HepG2 (cell line): ENCODE results near the gene FN1. TPM values are rescaled to one million over a fixed set of nuclear protein-coding genes. Genes with fewer than 3 reads are reported as not detected.
A peak's percentile ranks its signal among the peaks of the same experiment; 100 is the strongest.

ENCODE experiments used
- ASH2L ChIP-seq: fragments of 300-600, 200-600 bp; sonication (generic); IDR thresholded peaks from 2 replicates; pipeline ENCODE4 v1.7.0; 2017; ENCODE audit warnings: low read depth, mild to moderate bottlenecking, moderate library complexity, mixed read lengths, low read length; ENCODE audit not compliant: insufficient read length
- CBX2 ChIP-seq, 2 experiments: fragments of 200-600 bp in 1 of 2; sonication (generic); formaldehyde crosslinking in 1 of 2; IDR thresholded peaks; 2 replicates each; pipeline versions ENCODE4 v1.7.0 to v1.8.1; 2018 to 2022; ENCODE audit warnings: low read depth in 2 of 2, low read length in 1 of 2, mild to moderate bottlenecking in 1 of 2, missing genetic modification reagents in 1 of 2
- MTF2 ChIP-seq: sonication (generic); formaldehyde crosslinking; IDR thresholded peaks from 2 replicates; pipeline ENCODE4 v1.5.0; 2020; ENCODE audit warnings: missing genetic modification reagents, borderline replicate concordance
- NFATC3 ChIP-seq: sonication (generic); formaldehyde crosslinking; IDR thresholded peaks from 2 replicates; pipeline ENCODE4 v1.5.1; 2020; ENCODE audit warnings: mild to moderate bottlenecking, missing genetic modification reagents
- NFIC ChIP-seq: IDR thresholded peaks from 2 replicates; pipeline ENCODE4 v1.6.1; 2012; ENCODE audit warnings: mild to moderate bottlenecking, low read length, inconsistent platforms
- PHB2 ChIP-seq: fragments of 450-650 bp; IDR thresholded peaks from 2 replicates; pipeline ENCODE4 v1.6.1; 2018; ENCODE audit not compliant: partially characterized antibody
- RFXAP ChIP-seq: sonication (generic); formaldehyde crosslinking; IDR thresholded peaks from 2 replicates; pipeline ENCODE4 v1.4.0; 2020; ENCODE audit warnings: missing genetic modification reagents, borderline replicate concordance
- ZBTB20 ChIP-seq: sonication (generic); formaldehyde crosslinking; IDR thresholded peaks from 2 replicates; pipeline ENCODE4 v1.8.1; 2023; ENCODE audit warnings: missing genetic modification reagents, low read depth, mild to moderate bottlenecking, borderline replicate concordance
- ZNF205 ChIP-seq: IDR thresholded peaks from 2 replicates; pipeline ENCODE4 v1.6.1; 2018; ENCODE audit warnings: missing biosample characterization, missing genetic modification reagents
- ZNF431 ChIP-seq: sonication (generic); formaldehyde crosslinking; IDR thresholded peaks from 2 replicates; pipeline ENCODE4 v1.9.0; 2022; ENCODE audit warnings: missing genetic modification reagents, low read depth, mild to moderate bottlenecking, borderline replicate concordance
- ZNF546 ChIP-seq: sonication (generic); formaldehyde crosslinking; conservative IDR thresholded peaks from 2 replicates; pipeline ENCODE4 v1.8.1; 2023; ENCODE audit warnings: mild to moderate bottlenecking, missing genetic modification reagents
- ZNF878 ChIP-seq: sonication (generic); formaldehyde crosslinking; IDR thresholded peaks from 2 replicates; pipeline ENCODE4 v1.8.1; 2023; ENCODE audit warnings: mild to moderate bottlenecking, missing genetic modification reagents, moderate library complexity
- polyA plus RNA-seq, 8 experiments: library from polyadenylated mRNA; depleted of rRNA in 3 of 8; stranded (reverse) in 7 of 8; unstranded in 1 of 8; fragments of >200 nt; fragmentation: Illumina TruSeq in 4 of 8; extraction: Trizol in 4 of 8; gene quantifications; 2 replicates each; pipeline versions ENCODE4 v1.2.1 to v1.2.3, GENCODE V29; 2011 to 2016; ENCODE audit warnings: low read depth in 4 of 8, missing spikeins in 1 of 8, mixed read lengths in 1 of 8; ENCODE audit not compliant: insufficient read depth in 1 of 8
- total RNA-seq, 5 experiments: library from RNA; depleted of rRNA; stranded (reverse); fragments of >200 nt; fragmentation: Illumina TruSeq; extraction: Trizol; gene quantifications; 2 replicates each; pipeline ENCODE4 v1.2.3, GENCODE V29; 2016; ENCODE audit warnings: low read depth in 1 of 5
- TF ChIP-seq, protein P1 (sequence below): IDR thresholded peaks from 2 replicates; pipeline ENCODE4 v1.6.1; 2012; ENCODE audit warnings: inconsistent platforms
- TF ChIP-seq, protein P2 (sequence below): sonication (generic); formaldehyde crosslinking; IDR thresholded peaks from 2 replicates; pipeline ENCODE4 v1.4.0; 2020; ENCODE audit warnings: mild to moderate bottlenecking, missing genetic modification reagents
- TF ChIP-seq, protein P3 (sequence below): sonication (generic); formaldehyde crosslinking; IDR thresholded peaks from 2 replicates; pipeline ENCODE4 v1.5.1; 2020; ENCODE audit warnings: mild to moderate bottlenecking, missing genetic modification reagents, borderline replicate concordance
- TF ChIP-seq, protein P4 (sequence below): sonication (generic); formaldehyde crosslinking; IDR thresholded peaks from 2 replicates; pipeline ENCODE4 v1.9.0; 2022; ENCODE audit warnings: low read depth, missing genetic modification reagents

FN1 gene
- total and polyA plus RNA-seq, 2 of the 13 experiments (the other 11 are each of a cell fraction or from before 2014, with no cell fraction given), result 1,847 to 6,471 TPM

DNA sequence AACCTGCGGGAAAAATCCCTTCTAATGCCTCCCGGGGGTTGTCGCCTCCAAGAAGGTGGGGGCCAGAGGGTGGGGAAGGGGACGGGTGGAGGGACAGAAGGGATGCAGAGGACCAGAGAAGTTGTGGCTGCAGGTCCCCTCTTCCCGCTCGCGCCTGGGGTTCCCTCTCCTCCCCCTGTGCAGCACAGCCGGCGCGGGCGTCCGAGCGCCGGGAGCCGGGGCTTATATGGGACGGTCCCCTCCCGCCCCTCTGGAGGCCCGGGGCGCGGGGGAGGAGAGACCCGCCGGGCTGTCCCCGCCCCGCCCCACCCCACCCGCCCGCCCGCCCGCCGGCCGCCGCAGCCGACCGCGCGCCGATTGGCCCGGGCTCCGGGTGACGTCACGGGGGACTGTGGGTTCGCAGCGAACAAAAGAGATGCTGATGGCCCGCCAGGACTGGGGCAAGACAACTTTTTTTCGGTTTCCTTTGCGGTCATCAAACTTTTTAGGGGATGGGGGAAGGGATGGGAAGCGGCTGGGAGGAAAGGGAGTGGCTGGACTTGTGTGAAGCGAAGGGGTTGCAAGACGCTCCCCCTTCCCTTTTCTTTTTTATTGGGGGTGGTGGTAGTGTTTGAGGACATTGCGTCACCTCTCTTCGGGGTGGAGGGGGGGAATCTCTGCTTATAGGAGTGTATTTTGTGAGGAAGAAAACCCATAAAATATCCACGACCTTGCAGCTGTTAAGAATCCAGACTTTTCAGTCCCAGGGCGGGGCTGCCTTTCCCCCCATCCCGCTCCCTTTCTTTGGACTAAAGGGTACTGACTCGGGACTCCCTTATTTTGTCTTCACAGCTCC, at the start of gene FN1 (continued):
- TF ChIP-seq, protein P1, sequence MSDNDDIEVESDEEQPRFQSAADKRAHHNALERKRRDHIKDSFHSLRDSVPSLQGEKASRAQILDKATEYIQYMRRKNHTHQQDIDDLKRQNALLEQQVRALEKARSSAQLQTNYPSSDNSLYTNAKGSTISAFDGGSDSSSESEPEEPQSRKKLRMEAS, result peak; percentile 60; the same call in 1 of the 2 replicates
- TF ChIP-seq ZNF546 (CRISPR knock-in tag) (peak; percentile 87; the same call in 1 of the 2 replicates), ZBTB20 (0 out of 2 replicates have a peak, but pooled peaks have one; percentile 81), CBX2 (IDR thresholded peaks at IDR 0.05; ENCODE audit: low read depth, low read length) (no peak), CBX2 (CRISPR knock-in tag; IDR thresholded peaks at IDR 0.05; ENCODE audit: low read depth) (no peak), ZNF431 (peak; percentile 22; the same call in 1 of the 2 replicates), ZNF205 (CRISPR knock-in tag) (no peak; the same call in 1 of the 2 replicates), ASH2L (peak; percentile 29), NFIC (no peak; the same call in none of the 2 replicates), MTF2 (CRISPR knock-in tag) (0 out of 2 replicates have a peak, but pooled peaks have one; percentile 11), PHB2 (no peak), ZNF878 (CRISPR knock-in tag) (peak; percentile 35; the same call in 1 of the 2 replicates), RFXAP (no peak), NFATC3 (CRISPR knock-in tag) (no peak)
- TF ChIP-seq, protein P2, sequence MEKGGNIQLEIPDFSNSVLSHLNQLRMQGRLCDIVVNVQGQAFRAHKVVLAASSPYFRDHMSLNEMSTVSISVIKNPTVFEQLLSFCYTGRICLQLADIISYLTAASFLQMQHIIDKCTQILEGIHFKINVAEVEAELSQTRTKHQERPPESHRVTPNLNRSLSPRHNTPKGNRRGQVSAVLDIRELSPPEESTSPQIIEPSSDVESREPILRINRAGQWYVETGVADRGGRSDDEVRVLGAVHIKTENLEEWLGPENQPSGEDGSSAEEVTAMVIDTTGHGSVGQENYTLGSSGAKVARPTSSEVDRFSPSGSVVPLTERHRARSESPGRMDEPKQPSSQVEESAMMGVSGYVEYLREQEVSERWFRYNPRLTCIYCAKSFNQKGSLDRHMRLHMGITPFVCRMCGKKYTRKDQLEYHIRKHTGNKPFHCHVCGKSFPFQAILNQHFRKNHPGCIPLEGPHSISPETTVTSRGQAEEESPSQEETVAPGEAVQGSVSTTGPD (CRISPR knock-in tag), result no peak; the same call in 1 of the 2 replicates
- TF ChIP-seq, protein P3, sequence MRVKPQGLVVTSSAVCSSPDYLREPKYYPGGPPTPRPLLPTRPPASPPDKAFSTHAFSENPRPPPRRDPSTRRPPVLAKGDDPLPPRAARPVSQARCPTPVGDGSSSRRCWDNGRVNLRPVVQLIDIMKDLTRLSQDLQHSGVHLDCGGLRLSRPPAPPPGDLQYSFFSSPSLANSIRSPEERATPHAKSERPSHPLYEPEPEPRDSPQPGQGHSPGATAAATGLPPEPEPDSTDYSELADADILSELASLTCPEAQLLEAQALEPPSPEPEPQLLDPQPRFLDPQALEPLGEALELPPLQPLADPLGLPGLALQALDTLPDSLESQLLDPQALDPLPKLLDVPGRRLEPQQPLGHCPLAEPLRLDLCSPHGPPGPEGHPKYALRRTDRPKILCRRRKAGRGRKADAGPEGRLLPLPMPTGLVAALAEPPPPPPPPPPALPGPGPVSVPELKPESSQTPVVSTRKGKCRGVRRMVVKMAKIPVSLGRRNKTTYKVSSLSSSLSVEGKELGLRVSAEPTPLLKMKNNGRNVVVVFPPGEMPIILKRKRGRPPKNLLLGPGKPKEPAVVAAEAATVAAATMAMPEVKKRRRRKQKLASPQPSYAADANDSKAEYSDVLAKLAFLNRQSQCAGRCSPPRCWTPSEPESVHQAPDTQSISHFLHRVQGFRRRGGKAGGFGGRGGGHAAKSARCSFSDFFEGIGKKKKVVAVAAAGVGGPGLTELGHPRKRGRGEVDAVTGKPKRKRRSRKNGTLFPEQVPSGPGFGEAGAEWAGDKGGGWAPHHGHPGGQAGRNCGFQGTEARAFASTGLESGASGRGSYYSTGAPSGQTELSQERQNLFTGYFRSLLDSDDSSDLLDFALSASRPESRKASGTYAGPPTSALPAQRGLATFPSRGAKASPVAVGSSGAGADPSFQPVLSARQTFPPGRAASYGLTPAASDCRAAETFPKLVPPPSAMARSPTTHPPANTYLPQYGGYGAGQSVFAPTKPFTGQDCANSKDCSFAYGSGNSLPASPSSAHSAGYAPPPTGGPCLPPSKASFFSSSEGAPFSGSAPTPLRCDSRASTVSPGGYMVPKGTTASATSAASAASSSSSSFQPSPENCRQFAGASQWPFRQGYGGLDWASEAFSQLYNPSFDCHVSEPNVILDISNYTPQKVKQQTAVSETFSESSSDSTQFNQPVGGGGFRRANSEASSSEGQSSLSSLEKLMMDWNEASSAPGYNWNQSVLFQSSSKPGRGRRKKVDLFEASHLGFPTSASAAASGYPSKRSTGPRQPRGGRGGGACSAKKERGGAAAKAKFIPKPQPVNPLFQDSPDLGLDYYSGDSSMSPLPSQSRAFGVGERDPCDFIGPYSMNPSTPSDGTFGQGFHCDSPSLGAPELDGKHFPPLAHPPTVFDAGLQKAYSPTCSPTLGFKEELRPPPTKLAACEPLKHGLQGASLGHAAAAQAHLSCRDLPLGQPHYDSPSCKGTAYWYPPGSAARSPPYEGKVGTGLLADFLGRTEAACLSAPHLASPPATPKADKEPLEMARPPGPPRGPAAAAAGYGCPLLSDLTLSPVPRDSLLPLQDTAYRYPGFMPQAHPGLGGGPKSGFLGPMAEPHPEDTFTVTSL (CRISPR knock-in tag), result peak; percentile 83
- TF ChIP-seq, protein P4, sequence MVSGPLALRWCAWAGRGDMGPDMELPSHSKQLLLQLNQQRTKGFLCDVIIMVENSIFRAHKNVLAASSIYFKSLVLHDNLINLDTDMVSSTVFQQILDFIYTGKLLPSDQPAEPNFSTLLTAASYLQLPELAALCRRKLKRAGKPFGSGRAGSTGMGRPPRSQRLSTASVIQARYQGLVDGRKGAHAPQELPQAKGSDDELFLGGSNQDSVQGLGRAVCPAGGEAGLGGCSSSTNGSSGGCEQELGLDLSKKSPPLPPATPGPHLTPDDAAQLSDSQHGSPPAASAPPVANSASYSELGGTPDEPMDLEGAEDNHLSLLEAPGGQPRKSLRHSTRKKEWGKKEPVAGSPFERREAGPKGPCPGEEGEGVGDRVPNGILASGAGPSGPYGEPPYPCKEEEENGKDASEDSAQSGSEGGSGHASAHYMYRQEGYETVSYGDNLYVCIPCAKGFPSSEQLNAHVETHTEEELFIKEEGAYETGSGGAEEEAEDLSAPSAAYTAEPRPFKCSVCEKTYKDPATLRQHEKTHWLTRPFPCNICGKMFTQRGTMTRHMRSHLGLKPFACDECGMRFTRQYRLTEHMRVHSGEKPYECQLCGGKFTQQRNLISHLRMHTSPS (CRISPR knock-in tag), result peak; percentile 34; the same call in 1 of the 2 replicates
